ENCODE results near the gene SLC36A3. TPM values are rescaled to one million over a fixed set of nuclear protein-coding genes. Genes with fewer than 3 reads are reported as not detected.

The SLC36A3 gene
- total RNA-seq, 1 experiment from 2014 or later, result not detected

- peaks cover 8% of the 10 kb centered on the region for H3K4me1 Mint-ChIP-seq
- TF ChIP-seq NFYB (CRISPR knock-in tag; conservative IDR thresholded peaks at IDR 0.05; ENCODE audit: low read depth) (no peak), ARID4B (CRISPR knock-in tag; IDR thresholded peaks at IDR 0.05; ENCODE audit: borderline replicate concordance) (no peak), ZNF512 (CRISPR knock-in tag; IDR thresholded peaks at IDR 0.05; ENCODE audit: borderline replicate concordance) (no peak), TEAD1 (CRISPR knock-in tag; IDR thresholded peaks at IDR 0.05) (no peak), ZNF281 (CRISPR knock-in tag; IDR thresholded peaks at IDR 0.05) (no peak), ELF4 (CRISPR knock-in tag; IDR thresholded peaks at IDR 0.05; ENCODE audit: low read depth) (no peak), GTF2I (CRISPR knock-in tag; conservative IDR thresholded peaks at IDR 0.05) (no peak), CREB1 (CRISPR knock-in tag; IDR thresholded peaks at IDR 0.05) (no peak), IRF2 (CRISPR knock-in tag; IDR thresholded peaks at IDR 0.05; ENCODE audit: borderline replicate concordance, low read depth) (no peak), CTCF (IDR thresholded peaks at IDR 0.05) (no peak), ATF2 (CRISPR knock-in tag; IDR thresholded peaks at IDR 0.05; ENCODE audit: borderline replicate concordance, low read depth) (no peak), ATF6 (CRISPR knock-in tag; IDR thresholded peaks at IDR 0.05) (no peak), ZNF671 (CRISPR knock-in tag; IDR thresholded peaks at IDR 0.05) (no peak)
- ATAC-seq (no peak), DNase-seq (ENCODE audit: low spot score) (no peak)
- H3K27ac Mint-ChIP-seq, result no peak overlapping the region
- H3K36me3 Mint-ChIP-seq, result no peaks in the 10 kb centered on the region
- H3K27me3 Mint-ChIP-seq (ENCODE audit: low read depth), result peaks cover 8% of the 10 kb centered on the region
- ChIA-PET POLR2A (no interaction called here), CTCF (interaction anchor here (2.3 to 2.5 kb wide), 2 partner anchors 13 to 30 kb away, joined by 8 to 9 read pairs; no protein-coding TSS in a partner anchor)
- peaks cover 4% of the 10 kb centered on the region; the same call in 1 of the 2 replicates for H3K9me3 Mint-ChIP-seq
- H3K4me3 Mint-ChIP-seq, result no peak overlapping the region
These were observed 17.9 kb downstream of the SLC36A3 start for GRCh38 chr5:151285683-151286082.

All from WTC11 (cell line).